ENCODE data around the gene SETD3. TPM values are rescaled to one million over a fixed set of nuclear protein-coding genes. Genes with fewer than 3 reads are reported as not detected.

Gene SETD3
- polyA plus RNA-seq, 2 donors, result 15.4 to 25.2 TPM

GRCh38 chr14:99466758-99467157 is 13.9 kb downstream of the SETD3 start:
- H3K4me3 ChIP-seq (ENCODE audit: low read depth in 1 of 2, low read length in 2 of 2), result no peak overlapping the region
- H3K9me3 ChIP-seq (ENCODE audit: control insufficient read depth in 2 of 2, insufficient read depth in 1 of 2, low read depth in 1 of 2, low read length in 1 of 2), result no peaks in the 10 kb centered on the region
- 78 to 87% methylated on average over 3 of the region's 3 CpGs for WGBS, 2 donors
- no peaks in the 10 kb centered on the region for H3K27me3 ChIP-seq (ENCODE audit: control insufficient read depth in 1 of 2, insufficient read depth in 2 of 2, low read length in 2 of 2)
- H3K4me1 ChIP-seq (ENCODE audit: control insufficient read depth in 2 of 2, insufficient read depth in 2 of 2, low read length in 1 of 2), result no peaks in the 10 kb centered on the region
- peaks cover 12% of the 10 kb centered on the region in 2 donors for H3K36me3 ChIP-seq (ENCODE audit: control insufficient read depth in 2 of 2, insufficient read depth in 2 of 2, low read length in 1 of 2)
- no peak overlapping the region for H3K27ac ChIP-seq (ENCODE audit: low read depth in 2 of 2, low read length in 1 of 2)

GRCh38 chr14:99465288-99465687 is 15.4 kb downstream of the SETD3 start:
- H3K4me1 ChIP-seq (ENCODE audit: control insufficient read depth in 2 of 2, insufficient read depth in 2 of 2, low read length in 1 of 2), result no peaks in the 10 kb centered on the region
- no peaks in the 10 kb centered on the region for H3K27me3 ChIP-seq (ENCODE audit: control insufficient read depth in 1 of 2, insufficient read depth in 2 of 2, low read length in 2 of 2)
- no peak overlapping the region for H3K27ac ChIP-seq (ENCODE audit: low read depth in 2 of 2, low read length in 1 of 2)
- H3K4me3 ChIP-seq (ENCODE audit: low read depth in 1 of 2, low read length in 2 of 2), result no peak overlapping the region
- peaks cover 17% of the 10 kb centered on the region in 2 donors for H3K36me3 ChIP-seq (ENCODE audit: control insufficient read depth in 2 of 2, insufficient read depth in 2 of 2, low read length in 1 of 2)
- H3K9me3 ChIP-seq (ENCODE audit: control insufficient read depth in 2 of 2, insufficient read depth in 1 of 2, low read depth in 1 of 2, low read length in 1 of 2), result no peaks in the 10 kb centered on the region
- WGBS, 2 donors, result 90 to 91% methylated on average over 9 of the region's 9 CpGs

GRCh38 chr14:99463974-99464373 is 16.7 kb downstream of the SETD3 start:
- Histone ChIP-seq H3K27ac (ENCODE audit: low read depth in 2 of 2, low read length in 1 of 2) (no peak overlapping the region), H3K27me3 (ENCODE audit: control insufficient read depth in 1 of 2, insufficient read depth in 2 of 2, low read length in 2 of 2) (no peaks in the 10 kb centered on the region), H3K4me3 (ENCODE audit: low read depth in 1 of 2, low read length in 2 of 2) (no peak overlapping the region), H3K4me1 (ENCODE audit: control insufficient read depth in 2 of 2, insufficient read depth in 2 of 2, low read length in 1 of 2) (no peaks in the 10 kb centered on the region), H3K36me3 (ENCODE audit: control insufficient read depth in 2 of 2, insufficient read depth in 2 of 2, low read length in 1 of 2) (peaks cover 17 to 22% of the 10 kb centered on the region in 2 donors), H3K9me3 (ENCODE audit: control insufficient read depth in 2 of 2, insufficient read depth in 1 of 2, low read depth in 1 of 2, low read length in 1 of 2) (no peaks in the 10 kb centered on the region)
- 82 to 83% methylated on average over 4 of the region's 4 CpGs for WGBS, 2 donors

GRCh38 chr14:99462210-99462609 is 18.4 kb downstream of the SETD3 start:
- H3K4me1 ChIP-seq (ENCODE audit: control insufficient read depth in 2 of 2, insufficient read depth in 2 of 2, low read length in 1 of 2), result no peaks in the 10 kb centered on the region
- peaks cover 17 to 24% of the 10 kb centered on the region in 2 donors for H3K36me3 ChIP-seq (ENCODE audit: control insufficient read depth in 2 of 2, insufficient read depth in 2 of 2, low read length in 1 of 2)
- WGBS, 2 donors, result 65 to 79% methylated on average over 6 of the region's 6 CpGs
- H3K27ac ChIP-seq (ENCODE audit: low read depth in 2 of 2, low read length in 1 of 2), result no peak overlapping the region
- H3K9me3 ChIP-seq (ENCODE audit: control insufficient read depth in 2 of 2, insufficient read depth in 1 of 2, low read depth in 1 of 2, low read length in 1 of 2), result no peaks in the 10 kb centered on the region
- H3K4me3 ChIP-seq (ENCODE audit: low read depth in 1 of 2, low read length in 2 of 2), result no peak overlapping the region
- H3K27me3 ChIP-seq (ENCODE audit: control insufficient read depth in 1 of 2, insufficient read depth in 2 of 2, low read length in 2 of 2), result no peaks in the 10 kb centered on the region

- no peaks in the 10 kb centered on the region for H3K9me3 ChIP-seq (ENCODE audit: control insufficient read depth in 2 of 2, insufficient read depth in 1 of 2, low read depth in 1 of 2, low read length in 1 of 2)
- H3K27ac ChIP-seq (ENCODE audit: low read depth in 2 of 2, low read length in 1 of 2), result no peak overlapping the region
- H3K4me1 ChIP-seq (ENCODE audit: control insufficient read depth in 2 of 2, insufficient read depth in 2 of 2, low read length in 1 of 2), result no peaks in the 10 kb centered on the region
- no peak overlapping the region for H3K4me3 ChIP-seq (ENCODE audit: low read depth in 1 of 2, low read length in 2 of 2)
- 86 to 96% methylated on average over 5 of the region's 5 CpGs for WGBS, 2 donors
- no peaks in the 10 kb centered on the region for H3K27me3 ChIP-seq (ENCODE audit: control insufficient read depth in 1 of 2, insufficient read depth in 2 of 2, low read length in 2 of 2)
- H3K36me3 ChIP-seq (ENCODE audit: control insufficient read depth in 2 of 2, insufficient read depth in 2 of 2, low read length in 1 of 2), result peaks cover 17 to 24% of the 10 kb centered on the region in 2 donors
Measured at GRCh38 chr14:99461411-99462085, 19.1 kb downstream of the SETD3 start.

GRCh38 chr14:99460793-99461192 is 19.9 kb downstream of the SETD3 start:
- Histone ChIP-seq H3K4me3 (ENCODE audit: low read depth in 1 of 2, low read length in 2 of 2) (no peak overlapping the region), H3K4me1 (ENCODE audit: control insufficient read depth in 2 of 2, insufficient read depth in 2 of 2, low read length in 1 of 2) (no peaks in the 10 kb centered on the region), H3K27me3 (ENCODE audit: control insufficient read depth in 1 of 2, insufficient read depth in 2 of 2, low read length in 2 of 2) (no peaks in the 10 kb centered on the region), H3K36me3 (ENCODE audit: control insufficient read depth in 2 of 2, insufficient read depth in 2 of 2, low read length in 1 of 2) (peaks cover 17 to 24% of the 10 kb centered on the region in 2 donors), H3K9me3 (ENCODE audit: control insufficient read depth in 2 of 2, insufficient read depth in 1 of 2, low read depth in 1 of 2, low read length in 1 of 2) (no peaks in the 10 kb centered on the region), H3K27ac (ENCODE audit: low read depth in 2 of 2, low read length in 1 of 2) (no peak overlapping the region)
- WGBS, 2 donors, result 88 to 91% methylated on average over 3 of the region's 3 CpGs

GRCh38 chr14:99459481-99460100 is 21.1 kb downstream of the SETD3 start:
- no peaks in the 10 kb centered on the region for H3K27me3 ChIP-seq (ENCODE audit: control insufficient read depth in 1 of 2, insufficient read depth in 2 of 2, low read length in 2 of 2)
- no peaks in the 10 kb centered on the region for H3K9me3 ChIP-seq (ENCODE audit: control insufficient read depth in 2 of 2, insufficient read depth in 1 of 2, low read depth in 1 of 2, low read length in 1 of 2)
- 92% methylated on average over 5 of the region's 5 CpGs for WGBS, 2 donors
- no peak overlapping the region for H3K4me3 ChIP-seq (ENCODE audit: low read depth in 1 of 2, low read length in 2 of 2)
- no peak overlapping the region for H3K27ac ChIP-seq (ENCODE audit: low read depth in 2 of 2, low read length in 1 of 2)
- H3K4me1 ChIP-seq (ENCODE audit: control insufficient read depth in 2 of 2, insufficient read depth in 2 of 2, low read length in 1 of 2), result peaks cover 0 to 2% of the 10 kb centered on the region in 2 donors
- peaks cover 19% of the 10 kb centered on the region in 2 donors for H3K36me3 ChIP-seq (ENCODE audit: control insufficient read depth in 2 of 2, insufficient read depth in 2 of 2, low read length in 1 of 2)

- H3K27me3 ChIP-seq (ENCODE audit: control insufficient read depth in 1 of 2, insufficient read depth in 2 of 2, low read length in 2 of 2), result no peaks in the 10 kb centered on the region
- H3K4me1 ChIP-seq (ENCODE audit: control insufficient read depth in 2 of 2, insufficient read depth in 2 of 2, low read length in 1 of 2), result peaks cover 0 to 4% of the 10 kb centered on the region in 2 donors
- peaks cover 5 to 6% of the 10 kb centered on the region in 2 donors for H3K36me3 ChIP-seq (ENCODE audit: control insufficient read depth in 2 of 2, insufficient read depth in 2 of 2, low read length in 1 of 2)
- no peaks in the 10 kb centered on the region for H3K9me3 ChIP-seq (ENCODE audit: control insufficient read depth in 2 of 2, insufficient read depth in 1 of 2, low read depth in 1 of 2, low read length in 1 of 2)
- 67 to 94% methylated on average over 3 of the region's 3 CpGs for WGBS, 2 donors
- H3K27ac ChIP-seq (ENCODE audit: low read depth in 2 of 2, low read length in 1 of 2), result no peak overlapping the region
- H3K4me3 ChIP-seq (ENCODE audit: low read depth in 1 of 2, low read length in 2 of 2), result no peak overlapping the region
Measured at GRCh38 chr14:99454246-99454645, 26.4 kb downstream of the SETD3 start.

- Histone ChIP-seq H3K27me3 (ENCODE audit: control insufficient read depth in 1 of 2, insufficient read depth in 2 of 2, low read length in 2 of 2) (no peaks in the 10 kb centered on the region), H3K36me3 (ENCODE audit: control insufficient read depth in 2 of 2, insufficient read depth in 2 of 2, low read length in 1 of 2) (peaks cover 5 to 9% of the 10 kb centered on the region in 2 donors), H3K27ac (ENCODE audit: low read depth in 2 of 2, low read length in 1 of 2) (no peak overlapping the region), H3K4me3 (ENCODE audit: low read depth in 1 of 2, low read length in 2 of 2) (no peak overlapping the region), H3K4me1 (ENCODE audit: control insufficient read depth in 2 of 2, insufficient read depth in 2 of 2, low read length in 1 of 2) (peaks cover 0 to 4% of the 10 kb centered on the region in 2 donors), H3K9me3 (ENCODE audit: control insufficient read depth in 2 of 2, insufficient read depth in 1 of 2, low read depth in 1 of 2, low read length in 1 of 2) (no peaks in the 10 kb centered on the region)
- 75% methylated on average over 4 of the region's 4 CpGs for WGBS, 2 donors
Measured at GRCh38 chr14:99452968-99453367, 27.7 kb downstream of the SETD3 start.

GRCh38 chr14:99451234-99451633 is 29.4 kb downstream of the SETD3 start:
- H3K9me3 ChIP-seq (ENCODE audit: control insufficient read depth in 2 of 2, insufficient read depth in 1 of 2, low read depth in 1 of 2, low read length in 1 of 2), result no peaks in the 10 kb centered on the region
- peaks cover 0 to 4% of the 10 kb centered on the region in 2 donors for H3K4me1 ChIP-seq (ENCODE audit: control insufficient read depth in 2 of 2, insufficient read depth in 2 of 2, low read length in 1 of 2)
- no peak overlapping the region for H3K4me3 ChIP-seq (ENCODE audit: low read depth in 1 of 2, low read length in 2 of 2)
- WGBS, 2 donors, result 93 to 97% methylated on average over 5 of the region's 5 CpGs
- H3K36me3 ChIP-seq (ENCODE audit: control insufficient read depth in 2 of 2, insufficient read depth in 2 of 2, low read length in 1 of 2), result peaks cover 5 to 11% of the 10 kb centered on the region in 2 donors
- H3K27me3 ChIP-seq (ENCODE audit: control insufficient read depth in 1 of 2, insufficient read depth in 2 of 2, low read length in 2 of 2), result no peaks in the 10 kb centered on the region
- H3K27ac ChIP-seq (ENCODE audit: low read depth in 2 of 2, low read length in 1 of 2), result no peak overlapping the region
